ENCODE measurements around the gene B3GALT4.
A peak's percentile ranks its signal among the peaks of the same experiment; 100 is the strongest.

Gene B3GALT4

GRCh38 chr6:33271468-33272274 is 5.3 kb upstream of the B3GALT4 start, which contains the start of the genes RPS18 and VPS52:
Gene RPS18, plus strand, starts transcription at chr6:33272075. Its CDS starts 45 bp downstream, at chr6:33272120.
Gene VPS52, minus strand, starts transcription at chr6:33271876. Its CDS starts 201 bp downstream, at chr6:33271675.
- Histone ChIP-seq H3K9me3 (replicated peaks; ENCODE audit: insufficient read depth, low read length) (no peaks in the 10 kb centered on the region), H2AFZ (ENCODE audit: low read length) (peak within 1 kb of the TSS; percentile 89), H3K4me1 (ENCODE audit: low read length) (peaks cover 9% of the 10 kb centered on the region), H3F3A (ENCODE audit: insufficient read depth, low read length) (peaks cover 47% of the 10 kb centered on the region), H3K9me2 (replicated peaks; ENCODE audit: insufficient read depth, low read length) (no peaks in the 10 kb centered on the region), H3K4me2 (ENCODE audit: low read depth, low read length) (peak within 1 kb of the TSS; percentile 81), H3K36me3 (replicated peaks; ENCODE audit: insufficient read depth, low read length) (peaks cover 12% of the 10 kb centered on the region; the same call in 1 of the 2 replicates), H3K27ac (ENCODE audit: low read length) (peak within 1 kb of the TSS; percentile 77), H3K79me2 (ENCODE audit: low read length) (peaks cover 60% of the 10 kb centered on the region), H4K20me1 (ENCODE audit: insufficient read depth, low read length) (peaks cover 22% of the 10 kb centered on the region), H3K9ac (ENCODE audit: low read length) (peak within 1 kb of the TSS; percentile 94), H3K4me3 (ENCODE audit: low read length) (peak within 1 kb of the TSS; percentile 91), H3K27me3 (replicated peaks; ENCODE audit: insufficient read depth, low read length) (no peaks in the 10 kb centered on the region)
- DNase-seq, result peak; percentile 97
- TF ChIP-seq EZH2 (optimal IDR thresholded peaks at IDR 0.05; ENCODE audit: low read depth, low read length) (no peak), CTCF (IDR thresholded peaks at IDR 0.05; ENCODE audit: low read length) (no peak)

GRCh38 chr6:33272275-33273128 is 4.4 kb upstream of the B3GALT4 start:
- no peak for TF ChIP-seq EZH2 (optimal IDR thresholded peaks at IDR 0.05; ENCODE audit: low read depth, low read length)
- no peak for TF ChIP-seq CTCF (IDR thresholded peaks at IDR 0.05; ENCODE audit: low read length)
- TF ChIP-seq EZH2phosphoT487 (IDR thresholded peaks at IDR 0.05; ENCODE audit: low read length), result no peak
- Histone ChIP-seq H3K9me3 (replicated peaks; ENCODE audit: insufficient read depth, low read length) (no peaks in the 10 kb centered on the region), H3K79me2 (ENCODE audit: low read length) (peaks cover 60% of the 10 kb centered on the region), H3F3A (ENCODE audit: insufficient read depth, low read length) (peaks cover 54% of the 10 kb centered on the region), H3K27me3 (replicated peaks; ENCODE audit: insufficient read depth, low read length) (no peaks in the 10 kb centered on the region), H3K9ac (ENCODE audit: low read length) (peak overlapping the region; percentile 93), H2AFZ (ENCODE audit: low read length) (peak overlapping the region; percentile 37; the same call in 1 of the 2 replicates), H3K4me2 (ENCODE audit: low read depth, low read length) (peak overlapping the region; percentile 71), H3K9me2 (replicated peaks; ENCODE audit: insufficient read depth, low read length) (no peaks in the 10 kb centered on the region), H4K20me1 (ENCODE audit: insufficient read depth, low read length) (peaks cover 23% of the 10 kb centered on the region), H3K4me3 (ENCODE audit: low read length) (peak overlapping the region; percentile 91), H3K36me3 (replicated peaks; ENCODE audit: insufficient read depth, low read length) (peaks cover 12% of the 10 kb centered on the region; the same call in 1 of the 2 replicates), H3K4me1 (ENCODE audit: low read length) (peaks cover 9% of the 10 kb centered on the region), H3K27ac (ENCODE audit: low read length) (peak overlapping the region; percentile 65)
- no peak for DNase-seq

- H3K4me1 ChIP-seq (ENCODE audit: low read length), result peaks cover 9% of the 10 kb centered on the region
- H3K9me2 ChIP-seq (replicated peaks; ENCODE audit: insufficient read depth, low read length), result no peaks in the 10 kb centered on the region
- H3K4me3 ChIP-seq (ENCODE audit: low read length), result peak overlapping the region; percentile 91
- TF ChIP-seq EZH2 (optimal IDR thresholded peaks at IDR 0.05; ENCODE audit: low read depth, low read length) (no peak), EZH2phosphoT487 (IDR thresholded peaks at IDR 0.05; ENCODE audit: low read length) (no peak), CTCF (IDR thresholded peaks at IDR 0.05; ENCODE audit: low read length) (no peak)
- peak overlapping the region; percentile 93 for H3K9ac ChIP-seq (ENCODE audit: low read length)
- no peaks in the 10 kb centered on the region for H3K27me3 ChIP-seq (replicated peaks; ENCODE audit: insufficient read depth, low read length)
- H4K20me1 ChIP-seq (ENCODE audit: insufficient read depth, low read length), result peaks cover 25% of the 10 kb centered on the region
- no peaks in the 10 kb centered on the region for H3K9me3 ChIP-seq (replicated peaks; ENCODE audit: insufficient read depth, low read length)
- DNase-seq, result no peak
- H3F3A ChIP-seq (ENCODE audit: insufficient read depth, low read length), result peaks cover 62% of the 10 kb centered on the region
- H2AFZ ChIP-seq (ENCODE audit: low read length), result no peak overlapping the region
- peak overlapping the region; percentile 65; the same call in 1 of the 2 replicates for H3K27ac ChIP-seq (ENCODE audit: low read length)
- H3K36me3 ChIP-seq (replicated peaks; ENCODE audit: insufficient read depth, low read length), result peaks cover 7% of the 10 kb centered on the region; the same call in 1 of the 2 replicates
- peaks cover 60% of the 10 kb centered on the region for H3K79me2 ChIP-seq (ENCODE audit: low read length)
- H3K4me2 ChIP-seq (ENCODE audit: low read depth, low read length), result peak overlapping the region; percentile 71
These were observed 3.6 kb upstream of the B3GALT4 start for GRCh38 chr6:33273129-33273923.
